ENCODE results near the gene MSI1.

GRCh38 chr12:120363274-120363855 lies 5.6 kb downstream of the MSI1 start:
- TF ChIP-seq CTCF (conservative IDR thresholded peaks at IDR 0.05; ENCODE audit: low read length) (no peak), EZH2phosphoT487 (IDR thresholded peaks at IDR 0.05; ENCODE audit: borderline replicate concordance, low read depth, low read length) (no peak)

Measured in OCI-LY7 (cell line).